HepG2 (cell line): Measurements from ENCODE around the gene TPSD1.

Experiments
- CHD2 ChIP-seq: IDR thresholded peaks from 2 replicates; pipeline ENCODE4 v1.6.1; 2011; ENCODE audit warnings: low read depth, low read length, improper control_type of control experiment
- MED8 ChIP-seq: sonication (generic); formaldehyde crosslinking; IDR thresholded peaks from 2 replicates; pipeline ENCODE4 v1.8.1; 2023; ENCODE audit warnings: mild to moderate bottlenecking, missing genetic modification reagents; ENCODE audit not compliant: insufficient replicate concordance
- SMARCC2 ChIP-seq: fragments of 450-650 bp; IDR thresholded peaks from 2 replicates; pipeline ENCODE4 v1.6.1; 2017; ENCODE audit warnings: antibody characterized with exemption, mild to moderate bottlenecking
- SP1 ChIP-seq, 2 experiments: fragments of 450-650 bp in 1 of 2; sonication (generic) in 1 of 2; formaldehyde crosslinking in 1 of 2; IDR thresholded peaks; 2 replicates each; pipeline versions ENCODE4 v1.4.0 to v1.6.1; 2016 to 2020; ENCODE audit warnings: missing genetic modification reagents in 1 of 2
- ZNF569 ChIP-seq: sonication (generic); formaldehyde crosslinking; IDR thresholded peaks from 2 replicates; pipeline ENCODE4 v1.5.0; 2020; ENCODE audit warnings: mild to moderate bottlenecking, missing genetic modification reagents, moderate library complexity, borderline replicate concordance
- TF ChIP-seq, protein P1 (sequence below): sonication (generic); formaldehyde crosslinking; IDR thresholded peaks from 2 replicates; pipeline ENCODE4 v1.5.1; 2020; ENCODE audit warnings: mild to moderate bottlenecking, missing genetic modification reagents, moderate library complexity

- TF ChIP-seq, protein P1, sequence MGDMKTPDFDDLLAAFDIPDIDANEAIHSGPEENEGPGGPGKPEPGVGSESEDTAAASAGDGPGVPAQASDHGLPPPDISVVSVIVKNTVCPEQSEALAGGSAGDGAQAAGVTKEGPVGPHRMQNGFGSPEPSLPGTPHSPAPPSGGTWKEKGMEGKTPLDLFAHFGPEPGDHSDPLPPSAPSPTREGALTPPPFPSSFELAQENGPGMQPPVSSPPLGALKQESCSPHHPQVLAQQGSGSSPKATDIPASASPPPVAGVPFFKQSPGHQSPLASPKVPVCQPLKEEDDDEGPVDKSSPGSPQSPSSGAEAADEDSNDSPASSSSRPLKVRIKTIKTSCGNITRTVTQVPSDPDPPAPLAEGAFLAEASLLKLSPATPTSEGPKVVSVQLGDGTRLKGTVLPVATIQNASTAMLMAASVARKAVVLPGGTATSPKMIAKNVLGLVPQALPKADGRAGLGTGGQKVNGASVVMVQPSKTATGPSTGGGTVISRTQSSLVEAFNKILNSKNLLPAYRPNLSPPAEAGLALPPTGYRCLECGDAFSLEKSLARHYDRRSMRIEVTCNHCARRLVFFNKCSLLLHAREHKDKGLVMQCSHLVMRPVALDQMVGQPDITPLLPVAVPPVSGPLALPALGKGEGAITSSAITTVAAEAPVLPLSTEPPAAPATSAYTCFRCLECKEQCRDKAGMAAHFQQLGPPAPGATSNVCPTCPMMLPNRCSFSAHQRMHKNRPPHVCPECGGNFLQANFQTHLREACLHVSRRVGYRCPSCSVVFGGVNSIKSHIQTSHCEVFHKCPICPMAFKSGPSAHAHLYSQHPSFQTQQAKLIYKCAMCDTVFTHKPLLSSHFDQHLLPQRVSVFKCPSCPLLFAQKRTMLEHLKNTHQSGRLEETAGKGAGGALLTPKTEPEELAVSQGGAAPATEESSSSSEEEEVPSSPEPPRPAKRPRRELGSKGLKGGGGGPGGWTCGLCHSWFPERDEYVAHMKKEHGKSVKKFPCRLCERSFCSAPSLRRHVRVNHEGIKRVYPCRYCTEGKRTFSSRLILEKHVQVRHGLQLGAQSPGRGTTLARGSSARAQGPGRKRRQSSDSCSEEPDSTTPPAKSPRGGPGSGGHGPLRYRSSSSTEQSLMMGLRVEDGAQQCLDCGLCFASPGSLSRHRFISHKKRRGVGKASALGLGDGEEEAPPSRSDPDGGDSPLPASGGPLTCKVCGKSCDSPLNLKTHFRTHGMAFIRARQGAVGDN (CRISPR knock-in tag), result no peak
- no peak for TF ChIP-seq SMARCC2
- no peak for TF ChIP-seq CHD2
- TF ChIP-seq MED8, result no peak
- no peak for TF ChIP-seq ZNF569 (CRISPR knock-in tag)
- no peak for TF ChIP-seq SP1 (IDR thresholded peaks at IDR 0.05)
- TF ChIP-seq SP1 (CRISPR knock-in tag; IDR thresholded peaks at IDR 0.05), result no peak
Observed at GRCh38 chr16:1218061-1218929, 37.6 kb upstream of the TPSD1 start.
